Upper lobe of right lung (tissue), 1 donor: ENCODE data around the gene ZNF438. TPM values are rescaled to one million over a fixed set of nuclear protein-coding genes. Genes with fewer than 3 reads are reported as not detected.

Source experiments
- ATAC-seq: fragments of 200-7000 bp; cut with Tn5 transposase; one replicate; pipeline ENCODE4 v1.9.1; 2020; ENCODE audit warnings: mild to moderate bottlenecking, moderate library complexity
- DNase-seq: peaks from one replicate; pipeline ENCODE4 v3.0.0-alpha.2; 2020
- H3K27ac ChIP-seq: fragments of 200-600 bp; one replicate; pipeline ENCODE4 v1.8.0; 2022
- H3K27me3 ChIP-seq: fragments of 200-600 bp; one replicate; pipeline ENCODE4 v1.8.0; 2022; ENCODE audit warnings: mild to moderate bottlenecking
- H3K36me3 ChIP-seq: fragments of 200-600 bp; one replicate; pipeline ENCODE4 v1.8.0; 2022
- H3K4me1 ChIP-seq: fragments of 200-600 bp; one replicate; pipeline ENCODE4 v1.8.0; 2022
- H3K4me3 ChIP-seq: fragments of 200-600 bp; one replicate; pipeline ENCODE4 v1.8.0; 2022; ENCODE audit warnings: mild to moderate bottlenecking
- H3K9me3 ChIP-seq: fragments of 200-600 bp; one replicate; pipeline ENCODE4 v1.8.0; 2022
- CTCF ChIP-seq: fragments of 200-600 bp; IDR thresholded peaks from one replicate; pipeline ENCODE4 v1.8.0; 2022; ENCODE audit warnings: antibody characterized with exemption
- intact Hi-C: fragments of 100-400 bp; cut with DNase I; formaldehyde crosslinking; loops from one replicate; pipeline ENCODE4 v1.11.0; 2022
- total RNA-seq: library from RNA; stranded (reverse); fragmentation: NEBNext Ultra II Directional; extraction: Animal tissue kit (Norgen Biotek cat#: 25700); gene quantifications from one replicate; pipeline ENCODE4 v1.2.1, GENCODE V29; 2021
- donor health status: DM: no; HTN: yes; CAD: no; lungs with severe emphysema.

The ZNF438 gene
- total RNA-seq, 1 donor from 2014 or later = 14.4 TPM

GRCh38 chr10:30828680-30829079, 203.0 kb downstream of the ZNF438 start:
- peaks cover 9% of the 10 kb centered on the region for H3K4me1 ChIP-seq
- no peak for TF ChIP-seq CTCF
- intact Hi-C loops = no loop called here
- no peak for ATAC-seq
- no peaks in the 10 kb centered on the region for H3K27me3 ChIP-seq
- H3K27ac ChIP-seq = no peak overlapping the region
- no peak for DNase-seq
- H3K4me3 ChIP-seq = no peak overlapping the region
- no peaks in the 10 kb centered on the region for H3K9me3 ChIP-seq
- H3K36me3 ChIP-seq = no peaks in the 10 kb centered on the region

GRCh38 chr10:30828164-30828563, 203.5 kb downstream of the ZNF438 start:
- no peaks in the 10 kb centered on the region for H3K27me3 ChIP-seq
- no peaks in the 10 kb centered on the region for H3K9me3 ChIP-seq
- no peak overlapping the region for H3K4me3 ChIP-seq
- intact Hi-C loops = no loop called here
- ATAC-seq (no peak), DNase-seq (no peak)
- H3K27ac ChIP-seq = no peak overlapping the region
- H3K36me3 ChIP-seq = no peaks in the 10 kb centered on the region
- TF ChIP-seq CTCF = no peak
- H3K4me1 ChIP-seq = peaks cover 9% of the 10 kb centered on the region

GRCh38 chr10:30827531-30828120, 204.0 kb downstream of the ZNF438 start:
- no peak for DNase-seq
- intact Hi-C loops = no loop called here
- H3K36me3 ChIP-seq = no peaks in the 10 kb centered on the region

GRCh38 chr10:30826679-30827078, 205.0 kb downstream of the ZNF438 start:
- Histone ChIP-seq H3K4me1 (peaks cover 9% of the 10 kb centered on the region), H3K27ac (no peak overlapping the region), H3K27me3 (no peaks in the 10 kb centered on the region), H3K9me3 (no peaks in the 10 kb centered on the region), H3K36me3 (no peaks in the 10 kb centered on the region), H3K4me3 (no peak overlapping the region)
- TF ChIP-seq CTCF = no peak
- intact Hi-C loops = no loop called here
- ATAC-seq (no peak), DNase-seq (peak; percentile 23)

More at GRCh38 chr10:30827531-30828120, 204.0 kb downstream of the ZNF438 start:
- Histone ChIP-seq H3K9me3 (no peaks in the 10 kb centered on the region), H3K27me3 (no peaks in the 10 kb centered on the region), H3K27ac (no peak overlapping the region), H3K4me1 (peaks cover 9% of the 10 kb centered on the region), H3K4me3 (no peak overlapping the region)
- no peak for TF ChIP-seq CTCF
- ATAC-seq = peak; percentile 20

GRCh38 chr10:30825495-30825894, 206.2 kb downstream of the ZNF438 start:
- H3K4me3 ChIP-seq = no peak overlapping the region
- TF ChIP-seq CTCF = no peak
- no peaks in the 10 kb centered on the region for H3K27me3 ChIP-seq
- DNase-seq = no peak
- peaks cover 16% of the 10 kb centered on the region for H3K4me1 ChIP-seq
- ATAC-seq = no peak
- H3K27ac ChIP-seq = no peak overlapping the region
- intact Hi-C loops = no loop called here
- H3K9me3 ChIP-seq = no peaks in the 10 kb centered on the region
- no peaks in the 10 kb centered on the region for H3K36me3 ChIP-seq

GRCh38 chr10:30825022-30825421, 206.6 kb downstream of the ZNF438 start:
- intact Hi-C loops = no loop called here
- H3K36me3 ChIP-seq = no peaks in the 10 kb centered on the region
- peaks cover 21% of the 10 kb centered on the region for H3K4me1 ChIP-seq
- no peak for DNase-seq
- TF ChIP-seq CTCF = no peak
- no peak overlapping the region for H3K27ac ChIP-seq
- no peaks in the 10 kb centered on the region for H3K9me3 ChIP-seq
- H3K27me3 ChIP-seq = no peaks in the 10 kb centered on the region
- no peak for ATAC-seq
- H3K4me3 ChIP-seq = no peak overlapping the region
